AG08396 (cell line): ENCODE measurements around the gene MAPK8.

Experiments used
- DNase-seq: peaks from one replicate; pipeline ENCODE4 v3.0.0; 2012; ENCODE audit warnings: low spot score, mixed read lengths

The MAPK8 gene

GRCh38 chr10:48384699-48384982 is 78.2 kb downstream of the MAPK8 start:
- no peak for DNase-seq

GRCh38 chr10:48389272-48389671 is 82.8 kb downstream of the MAPK8 start:
- DNase-seq: no peak

GRCh38 chr10:48389846-48390557 is 83.5 kb downstream of the MAPK8 start:
- no peak for DNase-seq

GRCh38 chr10:48390558-48390871 is 84.0 kb downstream of the MAPK8 start:
- DNase-seq: no peak

- DNase-seq: no peak
Measured at GRCh38 chr10:48390933-48391845, 84.7 kb downstream of the MAPK8 start.

- no peak for DNase-seq
Measured at GRCh38 chr10:48391994-48392393, 85.5 kb downstream of the MAPK8 start.

GRCh38 chr10:48398261-48398660 is 91.8 kb downstream of the MAPK8 start:
- no peak for DNase-seq

GRCh38 chr10:48399056-48399541 is 92.6 kb downstream of the MAPK8 start:
- DNase-seq: no peak

GRCh38 chr10:48399551-48399950 is 93.1 kb downstream of the MAPK8 start:
- DNase-seq: no peak

GRCh38 chr10:48400129-48400849 is 93.8 kb downstream of the MAPK8 start:
- no peak for DNase-seq

- no peak for DNase-seq
Measured at GRCh38 chr10:48400850-48401220, 94.4 kb downstream of the MAPK8 start.

GRCh38 chr10:48404646-48405045 is 98.2 kb downstream of the MAPK8 start:
- no peak for DNase-seq

- DNase-seq: peak; percentile 12
Measured at GRCh38 chr10:48406204-48406603, 99.7 kb downstream of the MAPK8 start.

GRCh38 chr10:48406658-48407057 is 100.2 kb downstream of the MAPK8 start:
- no peak for DNase-seq

GRCh38 chr10:48410503-48410902 is 104.0 kb downstream of the MAPK8 start:
- DNase-seq: no peak

GRCh38 chr10:48411510-48411909 is 105.0 kb downstream of the MAPK8 start:
- no peak for DNase-seq

GRCh38 chr10:48412081-48412480 is 105.6 kb downstream of the MAPK8 start:
- no peak for DNase-seq

GRCh38 chr10:48412933-48413332 is 106.5 kb downstream of the MAPK8 start:
- no peak for DNase-seq

GRCh38 chr10:48414160-48414559 is 107.7 kb downstream of the MAPK8 start:
- DNase-seq: no peak

GRCh38 chr10:48414778-48415177 is 108.3 kb downstream of the MAPK8 start:
- DNase-seq: no peak

GRCh38 chr10:48416584-48417232 is 110.2 kb downstream of the MAPK8 start:
- DNase-seq: no peak

GRCh38 chr10:48417374-48417773 is 110.9 kb downstream of the MAPK8 start:
- DNase-seq: no peak
